Mesothelial cell of epicardium (in vitro differentiated cells): ENCODE results near the gene EXOSC2. TPM values are rescaled to one million over a fixed set of nuclear protein-coding genes. Genes with fewer than 3 reads are reported as not detected.

ENCODE experiments used
- DNase-seq, 2 experiments: peaks; one replicate each; pipeline ENCODE4 v3.0.0; 2021; ENCODE audit warnings: low spot score in 2 of 2; ENCODE audit not compliant: unreplicated experiment in 2 of 2
- H3K27ac Mint-ChIP-seq: 2 replicates; pipeline ENCODE4 v1.8.0; 2021; ENCODE audit warnings: mixed read lengths
- H3K27me3 Mint-ChIP-seq: 2 replicates; pipeline ENCODE4 v1.8.0; 2021; ENCODE audit warnings: low read depth, mixed read lengths
- H3K36me3 Mint-ChIP-seq: 2 replicates; pipeline ENCODE4 v1.8.0; 2021; ENCODE audit warnings: mixed read lengths
- H3K4me1 Mint-ChIP-seq: 2 replicates; pipeline ENCODE4 v1.8.0; 2021; ENCODE audit warnings: mixed read lengths
- H3K4me3 Mint-ChIP-seq: 2 replicates; pipeline ENCODE4 v1.8.0; 2021; ENCODE audit warnings: mild to moderate bottlenecking, moderate library complexity, mixed read lengths
- H3K9me3 Mint-ChIP-seq: 2 replicates; pipeline ENCODE4 v1.8.0; 2021; ENCODE audit warnings: mixed read lengths
- CTCF ChIP-seq: fragments of 200-600 bp; sonication (generic); IDR thresholded peaks from one replicate; pipeline ENCODE4 v1.5.0; 2021; ENCODE audit warnings: antibody characterized with exemption; ENCODE audit not compliant: unreplicated experiment
- total RNA-seq: library from RNA; stranded (reverse); gene quantifications from 3 replicates; pipeline ENCODE4 v1.2.1, GENCODE V29; 2021

The EXOSC2 gene
- total RNA-seq, 1 donor from 2014 or later: 52.8 TPM

- Mint-ChIP-seq H3K27ac (no peak overlapping the region), H3K36me3 (no peaks in the 10 kb centered on the region), H3K9me3 (no peaks in the 10 kb centered on the region), H3K4me3 (no peak overlapping the region), H3K27me3 (peaks cover 2% of the 10 kb centered on the region), H3K4me1 (peaks cover 10% of the 10 kb centered on the region)
- DNase-seq: no peak
- TF ChIP-seq CTCF: no peak
Measured at GRCh38 chr9:130687615-130688014, 6.0 kb upstream of the EXOSC2 start.

- peaks cover 13% of the 10 kb centered on the region for H3K4me1 Mint-ChIP-seq
- DNase-seq: no peak
- no peak overlapping the region for H3K4me3 Mint-ChIP-seq
- no peaks in the 10 kb centered on the region for H3K27me3 Mint-ChIP-seq
- H3K36me3 Mint-ChIP-seq: no peaks in the 10 kb centered on the region
- no peak for TF ChIP-seq CTCF
- H3K9me3 Mint-ChIP-seq: no peaks in the 10 kb centered on the region
- no peak overlapping the region for H3K27ac Mint-ChIP-seq
Measured at GRCh38 chr9:130688072-130688471, 5.5 kb upstream of the EXOSC2 start.

GRCh38 chr9:130689572-130689936 lies 4.0 kb upstream of the EXOSC2 start:
- DNase-seq: no peak
- no peak for TF ChIP-seq CTCF
- Mint-ChIP-seq H3K9me3 (no peaks in the 10 kb centered on the region), H3K27ac (no peak overlapping the region), H3K27me3 (no peaks in the 10 kb centered on the region), H3K4me1 (peaks cover 22% of the 10 kb centered on the region), H3K4me3 (no peak overlapping the region), H3K36me3 (no peaks in the 10 kb centered on the region)

GRCh38 chr9:130689937-130690700 lies 3.5 kb upstream of the EXOSC2 start:
- Mint-ChIP-seq H3K4me3 (peak overlapping the region; percentile 15), H3K27ac (no peak overlapping the region), H3K9me3 (no peaks in the 10 kb centered on the region)

GRCh38 chr9:130692321-130692720 lies 1.3 kb upstream of the EXOSC2 start:
- Mint-ChIP-seq H3K4me3 (peak overlapping the region; percentile 90), H3K9me3 (no peaks in the 10 kb centered on the region), H3K4me1 (peaks cover 29% of the 10 kb centered on the region), H3K27ac (peak overlapping the region; percentile 89), H3K36me3 (peaks cover 13% of the 10 kb centered on the region), H3K27me3 (no peaks in the 10 kb centered on the region)
- DNase-seq: peak; percentile 53 to 80
- peak; percentile 48 for TF ChIP-seq CTCF

More at GRCh38 chr9:130689937-130690700, 3.5 kb upstream of the EXOSC2 start:
- no peaks in the 10 kb centered on the region for H3K36me3 Mint-ChIP-seq
- H3K27me3 Mint-ChIP-seq: no peaks in the 10 kb centered on the region
- TF ChIP-seq CTCF: no peak
- DNase-seq: no peak
- peaks cover 26% of the 10 kb centered on the region for H3K4me1 Mint-ChIP-seq
